Activated CD4-positive, CD25-positive, alpha-beta regulatory T cell (primary cell): ENCODE data around the gene ATF6.

ENCODE experiments used
- DNase-seq, 4 experiments: peaks; one replicate each; lab custom pipeline; 2025; lab: John Stamatoyannopoulos, UW

Gene ATF6

GRCh38 chr1:162003061-162003829 is 237.1 kb downstream of the ATF6 start:
- DNase-seq: no peak

- DNase-seq: no peak
These were observed 237.7 kb downstream of the ATF6 start for GRCh38 chr1:162003830-162004215.

- no peak for DNase-seq
These were observed 238.4 kb downstream of the ATF6 start for GRCh38 chr1:162004441-162004950.

GRCh38 chr1:162006081-162006480 is 240.0 kb downstream of the ATF6 start:
- DNase-seq: no peak

- no peak for DNase-seq
These were observed 241.3 kb downstream of the ATF6 start for GRCh38 chr1:162007466-162007865.

- DNase-seq: no peak
These were observed 242.7 kb downstream of the ATF6 start for GRCh38 chr1:162008799-162009198.

- DNase-seq: no peak
These were observed 243.5 kb downstream of the ATF6 start for GRCh38 chr1:162009501-162010174.

GRCh38 chr1:162010175-162010506 is 244.0 kb downstream of the ATF6 start:
- DNase-seq: no peak

GRCh38 chr1:162011337-162012012 is 245.4 kb downstream of the ATF6 start:
- DNase-seq: no peak

GRCh38 chr1:162013289-162013688 is 247.2 kb downstream of the ATF6 start:
- DNase-seq: no peak
